ENCODE results near the gene STOML2. TPM values are rescaled to one million over a fixed set of nuclear protein-coding genes. Genes with fewer than 3 reads are reported as not detected.

Gene STOML2
- total RNA-seq, 2 donors from 2014 or later, result 89.8 to 118 TPM

DNA sequence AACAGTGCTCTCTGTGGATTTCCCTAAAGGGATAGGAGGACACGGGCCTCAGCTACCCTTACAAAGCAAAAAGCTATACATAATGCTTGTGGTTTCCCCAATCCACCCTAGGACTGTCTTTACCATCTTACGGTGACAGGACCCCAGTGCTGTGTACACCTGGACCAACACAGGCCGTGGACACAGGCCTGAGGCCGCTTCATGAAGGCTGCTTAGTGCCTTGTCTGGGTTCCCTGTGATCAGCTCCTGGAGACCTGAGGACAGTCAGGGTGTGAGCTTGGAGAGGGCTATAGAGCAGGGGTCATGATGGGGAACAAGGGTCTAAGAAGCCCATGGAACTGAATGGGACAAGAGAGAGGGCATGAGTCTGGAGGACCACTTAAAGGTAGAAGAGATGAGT, 26.1 kb downstream of the STOML2 start:
- ATAC-seq (no peak), DNase-seq (no peak)
- intact Hi-C loops (cut with DNase I, micrococcal nuclease), result no loop called here

DNA sequence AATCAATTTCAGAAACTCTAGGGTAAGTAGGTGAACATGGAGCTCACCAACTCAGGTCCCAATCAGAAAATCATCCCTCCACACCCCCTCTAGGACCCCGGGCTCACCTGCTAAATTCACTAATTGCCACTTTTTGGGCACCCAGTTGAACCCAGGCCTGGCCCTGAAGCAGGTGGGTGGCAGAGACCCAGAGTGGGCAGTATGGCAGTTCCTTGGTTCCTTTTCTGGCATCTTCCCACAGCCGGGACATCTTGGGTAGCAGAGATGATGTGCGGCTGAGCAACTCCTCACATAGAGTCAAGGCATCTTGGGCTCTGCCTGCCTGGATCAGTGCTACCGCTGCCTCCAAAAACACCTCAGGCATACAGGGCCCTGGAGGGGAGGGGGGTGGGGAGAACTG, 27.6 kb downstream of the STOML2 start:
- no peak for DNase-seq
- intact Hi-C loops (cut with DNase I, micrococcal nuclease), result no loop called here
- no peak for ATAC-seq

DNA sequence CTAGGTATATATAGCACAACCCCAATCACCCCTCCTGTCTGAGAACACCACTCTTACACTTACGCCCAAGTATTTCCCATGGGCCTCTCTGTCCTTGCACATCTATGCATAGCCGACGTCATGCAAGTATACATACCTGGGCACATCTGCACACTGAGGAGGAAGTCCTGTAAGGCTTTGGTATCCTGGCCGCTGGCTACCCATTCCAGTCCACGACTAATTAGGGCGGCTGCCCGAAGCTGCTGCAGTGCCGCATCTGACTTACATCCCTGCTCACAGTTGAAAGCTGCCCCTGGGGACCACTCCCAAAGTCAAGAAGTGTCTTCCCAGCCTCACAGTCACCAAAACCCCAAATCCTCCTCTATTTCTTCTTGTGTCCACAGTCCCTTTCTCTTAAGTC, 28.1 kb downstream of the STOML2 start:
- intact Hi-C loops (cut with DNase I, micrococcal nuclease), result no loop called here
- ATAC-seq (no peak), DNase-seq (no peak)

DNA sequence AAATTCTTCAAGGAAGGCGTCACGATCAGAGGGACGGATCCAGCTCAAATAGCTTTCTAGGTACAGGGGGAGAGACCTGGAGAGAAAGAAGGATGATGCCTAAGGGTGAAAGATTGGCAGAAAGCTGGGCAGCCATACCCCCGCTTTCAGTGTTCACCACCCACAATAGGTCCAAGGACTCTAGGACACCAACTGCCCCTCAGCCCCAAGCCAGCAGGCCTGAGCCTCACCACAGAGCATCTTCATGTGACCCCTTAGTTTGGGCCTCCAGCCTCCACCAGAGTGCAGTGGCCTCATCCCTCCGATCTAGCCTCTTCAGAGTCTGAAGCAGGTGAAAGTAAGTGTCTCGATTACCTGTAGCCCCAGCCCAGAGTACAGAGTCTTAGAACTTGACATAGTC, 28.8 kb downstream of the STOML2 start:
- ATAC-seq, result no peak
- DNase-seq, result no peak
- intact Hi-C loops (cut with DNase I, micrococcal nuclease), result no loop called here

DNA sequence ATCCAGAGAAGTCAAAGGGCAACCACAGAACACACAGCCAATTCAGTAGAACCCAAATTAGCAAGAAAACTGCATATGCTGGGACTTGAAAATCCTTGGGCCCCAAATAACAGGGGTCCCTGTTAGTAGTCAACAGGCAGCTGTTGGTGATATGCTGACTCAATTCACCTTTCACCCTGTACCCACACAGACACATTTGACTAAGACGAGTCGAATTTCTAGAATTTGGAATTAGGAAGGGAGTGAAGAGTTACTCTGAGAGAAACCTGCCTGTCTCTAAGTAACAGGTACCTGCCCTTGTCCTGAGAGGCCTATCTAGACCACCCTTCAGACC, 29.7 kb downstream of the STOML2 start:
- DNase-seq (no peak), ATAC-seq (no peak)
- intact Hi-C loops (cut with DNase I, micrococcal nuclease), result no loop called here

DNA sequence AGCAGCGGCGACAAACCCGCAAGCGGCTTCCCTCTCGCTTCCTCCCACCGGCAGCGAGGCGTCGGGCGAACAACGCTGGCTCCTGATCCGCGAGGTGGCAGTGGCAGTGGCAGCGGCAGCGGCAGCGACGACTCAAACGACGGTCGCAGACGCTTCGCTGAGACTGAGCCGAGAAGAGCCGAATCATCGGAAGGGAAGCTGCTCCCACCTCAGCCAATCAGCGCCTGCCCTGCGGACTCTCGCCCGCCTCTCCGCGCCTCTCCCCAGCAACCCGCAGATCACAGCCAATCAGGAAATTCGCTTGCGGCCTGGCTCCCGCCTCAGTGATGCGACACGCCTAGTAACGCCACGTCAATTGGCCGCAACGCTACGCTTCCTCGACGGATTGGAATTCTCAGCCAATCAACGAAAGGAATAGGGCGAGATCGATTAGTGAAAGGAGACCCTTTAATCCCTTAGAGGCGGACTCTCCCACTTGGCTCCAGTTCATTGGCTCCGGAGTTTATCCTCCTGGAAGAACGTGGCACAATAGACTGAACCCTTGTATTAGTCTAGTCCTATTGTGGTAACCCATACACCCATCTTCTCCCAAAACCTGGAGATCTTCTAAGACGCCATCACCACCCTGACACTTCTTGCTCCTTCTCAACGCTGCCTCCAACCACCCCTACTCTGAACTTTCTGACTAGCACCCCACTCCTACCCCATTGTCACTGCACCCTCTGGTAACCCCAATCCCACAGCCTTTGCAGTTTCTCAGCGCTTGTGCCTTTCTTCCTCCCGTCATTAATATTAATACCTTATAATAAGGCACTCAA, 30.3 kb downstream of the STOML2 start, which contains the start of gene VCP:
TSS of gene VCP (minus strand) at position 165 of the 818 bp plus-strand sequence. CDS start 272 bp downstream, outside the sequence.
- peak; percentile 96 to 99 for DNase-seq
- peak; percentile 89 for ATAC-seq
- intact Hi-C loops (cut with DNase I, micrococcal nuclease), result no loop called here

DNA sequence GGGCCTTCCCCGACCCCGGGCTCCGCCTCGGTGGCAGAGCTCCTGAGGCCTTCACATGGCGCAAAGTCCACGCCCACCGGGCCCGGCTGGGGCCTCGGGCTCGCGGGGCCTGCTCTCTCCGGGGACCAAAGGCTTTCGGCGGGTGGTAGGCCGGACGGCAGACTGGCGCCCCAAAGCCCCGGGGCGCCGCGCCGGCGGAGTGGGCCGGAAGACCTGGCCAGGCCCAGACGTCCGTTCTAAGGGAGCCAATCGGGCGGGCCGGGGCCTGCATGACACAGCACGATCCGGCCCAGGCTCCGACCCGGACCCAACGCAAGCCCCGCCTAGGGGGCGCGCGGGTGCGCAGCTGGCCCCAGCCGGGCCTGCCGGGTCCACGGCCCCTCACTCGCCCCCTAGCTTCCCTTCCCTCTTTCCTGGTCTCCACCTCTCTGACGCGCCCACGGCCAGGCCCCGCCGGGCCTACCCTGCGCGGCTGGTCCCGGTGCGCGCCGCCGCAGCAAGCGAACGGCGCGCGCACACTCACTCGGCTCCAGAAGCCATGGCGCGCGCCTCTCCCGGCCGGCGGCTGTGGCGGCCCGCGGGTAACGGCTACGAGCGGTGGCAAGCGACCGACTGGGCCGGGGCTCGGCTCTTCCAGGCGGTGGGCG, 31.0 kb downstream of the STOML2 start:
- DNase-seq, result peak; percentile 84 to 88
- peak; percentile 73 for ATAC-seq
- intact Hi-C loops (cut with DNase I, micrococcal nuclease), result no loop called here

DNA sequence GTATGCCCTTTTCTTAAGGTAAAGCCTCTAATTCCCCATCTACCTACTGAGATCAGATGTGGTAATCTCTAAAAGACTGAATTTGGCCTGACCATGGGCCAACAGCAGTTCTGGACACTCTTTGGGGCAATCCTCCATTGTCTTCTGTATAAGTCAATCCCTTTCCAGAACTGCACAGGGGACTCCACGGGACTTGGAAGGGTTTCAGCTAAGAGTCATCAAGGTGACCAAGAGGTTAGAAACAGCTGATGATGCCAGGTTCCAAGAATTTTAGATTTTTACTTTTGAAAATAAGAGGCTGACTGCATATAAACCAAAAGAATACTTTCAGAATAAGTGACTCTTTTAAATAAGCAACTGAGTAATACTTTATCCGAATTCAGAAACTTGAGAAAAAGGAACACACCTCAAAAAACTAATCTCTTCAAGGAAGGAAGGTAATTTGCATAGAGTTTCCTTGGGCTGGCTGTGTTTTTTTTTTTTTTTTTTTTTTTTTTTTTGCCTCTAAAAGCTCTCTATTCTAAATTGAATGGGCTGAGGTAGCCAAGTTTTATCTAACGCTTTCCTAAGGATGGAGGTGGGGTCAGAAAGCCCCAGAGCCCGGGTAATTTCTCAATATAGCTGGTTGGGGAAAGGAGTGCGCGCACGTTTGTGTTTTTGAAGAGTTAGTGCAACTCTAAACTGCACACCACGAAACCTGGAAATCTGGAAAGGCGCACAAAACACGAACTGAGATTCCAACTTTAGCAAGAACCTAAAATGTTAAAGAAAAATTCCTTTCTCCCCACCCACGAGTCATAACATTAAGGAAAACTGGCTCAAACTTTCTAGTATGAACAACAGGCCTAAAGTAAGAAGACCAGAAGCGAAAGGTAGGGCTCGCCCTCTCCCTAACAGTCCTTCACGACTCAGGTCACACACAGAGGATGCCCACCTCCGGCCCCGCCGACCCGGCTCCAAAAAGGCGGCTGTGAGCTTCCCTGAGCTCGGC, 31.8 kb downstream of the STOML2 start:
- DNase-seq, result no peak
- no peak for ATAC-seq
- intact Hi-C loops (cut with DNase I, micrococcal nuclease), result no loop called here

DNA sequence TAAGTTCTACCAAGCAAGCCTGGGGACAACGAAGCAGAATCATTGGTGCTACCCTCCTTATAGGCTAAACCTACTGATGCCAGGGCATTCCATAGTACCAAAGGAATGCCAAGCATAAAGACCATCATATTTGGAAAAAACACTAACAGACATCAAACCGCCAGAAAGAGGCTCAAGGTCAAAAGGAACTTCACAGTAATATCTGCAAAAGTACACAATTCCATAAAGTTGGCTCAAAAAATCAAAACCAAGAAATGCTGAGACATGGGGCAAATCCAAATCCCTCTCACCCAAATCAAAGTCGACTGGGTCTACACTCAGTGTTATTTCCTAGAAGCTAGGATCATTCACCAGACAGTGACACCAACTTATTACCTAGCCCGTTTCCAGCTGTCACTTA, 33.9 kb downstream of the STOML2 start:
- DNase-seq, result no peak
- no peak for ATAC-seq
- intact Hi-C loops (cut with DNase I, micrococcal nuclease), result no loop called here

DNA sequence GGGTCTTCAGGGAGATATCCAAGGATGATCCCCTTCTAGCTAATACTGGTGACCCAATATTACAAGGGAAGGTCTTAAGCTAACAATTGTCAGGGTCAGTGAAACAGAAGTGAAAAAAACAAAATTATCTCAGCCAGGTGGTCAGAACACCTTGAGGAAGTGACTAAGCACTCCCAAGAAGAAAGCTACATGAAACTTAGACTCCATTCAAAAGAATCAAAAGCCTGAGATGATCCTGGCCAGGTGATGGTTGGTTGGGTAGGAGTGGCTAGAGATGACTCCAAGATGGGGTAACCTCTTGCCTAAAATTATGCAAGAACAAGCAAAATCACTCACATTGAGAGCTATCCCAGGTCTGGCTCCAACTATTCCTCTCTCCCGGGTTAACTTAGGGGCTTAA, 35.9 kb downstream of the STOML2 start:
- no peak for ATAC-seq
- intact Hi-C loops (cut with DNase I, micrococcal nuclease), result no loop called here
- DNase-seq, result no peak

DNA sequence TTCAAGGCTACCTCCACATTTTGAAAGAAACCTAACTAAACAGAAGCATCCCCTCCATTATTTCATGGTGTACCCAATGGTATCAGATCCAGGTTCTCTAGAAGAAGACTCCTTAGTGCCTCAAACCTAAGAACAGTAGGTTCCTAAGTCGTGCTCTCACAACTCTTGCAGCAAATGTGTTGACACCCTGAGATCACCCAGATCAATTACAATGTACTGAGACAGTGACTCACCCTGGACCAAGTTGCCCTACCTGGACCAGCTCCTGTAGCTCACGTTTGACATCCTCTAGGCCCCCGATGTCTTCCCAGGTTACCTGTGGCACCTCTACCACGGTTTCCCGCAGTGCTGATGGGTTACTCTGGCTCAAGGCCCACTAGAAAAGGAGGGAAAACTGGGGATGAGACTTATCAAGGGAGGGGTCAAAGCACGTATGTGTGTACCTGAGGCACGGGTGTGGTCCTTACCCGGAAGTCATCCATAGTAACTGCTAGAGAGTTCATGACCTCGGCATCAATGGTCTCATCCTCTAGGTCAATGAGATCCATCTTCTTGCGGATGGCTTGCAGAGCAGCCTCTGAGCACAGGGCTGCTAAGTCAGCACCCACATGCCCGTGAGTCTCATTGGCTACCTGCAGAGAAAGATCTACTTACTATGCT, 42.3 kb downstream of the STOML2 start:
- peak; percentile 56 for ATAC-seq
- DNase-seq, result no peak
- intact Hi-C loops (cut with DNase I, micrococcal nuclease), result no loop called here

DNA sequence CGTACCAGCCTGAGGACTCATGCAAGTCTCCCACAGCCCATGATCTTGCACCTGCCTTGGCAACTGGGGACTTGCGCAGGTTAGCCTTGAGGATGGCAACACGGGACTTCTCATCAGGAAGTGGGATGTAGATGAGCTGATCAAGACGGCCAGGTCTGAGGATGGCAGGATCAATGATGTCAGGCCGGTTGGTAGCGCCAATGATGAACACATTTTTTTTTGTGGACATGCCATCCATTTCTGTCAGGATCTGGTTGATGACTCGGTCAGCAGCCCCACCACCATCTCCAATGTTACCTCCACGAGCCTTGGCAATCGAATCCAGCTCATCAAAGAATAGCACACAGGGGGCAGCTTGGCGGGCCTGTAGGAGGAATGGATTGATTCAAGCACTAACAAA, 43.5 kb downstream of the STOML2 start:
- intact Hi-C loops (cut with DNase I, micrococcal nuclease), result no loop called here
- ATAC-seq (no peak), DNase-seq (no peak)

DNA sequence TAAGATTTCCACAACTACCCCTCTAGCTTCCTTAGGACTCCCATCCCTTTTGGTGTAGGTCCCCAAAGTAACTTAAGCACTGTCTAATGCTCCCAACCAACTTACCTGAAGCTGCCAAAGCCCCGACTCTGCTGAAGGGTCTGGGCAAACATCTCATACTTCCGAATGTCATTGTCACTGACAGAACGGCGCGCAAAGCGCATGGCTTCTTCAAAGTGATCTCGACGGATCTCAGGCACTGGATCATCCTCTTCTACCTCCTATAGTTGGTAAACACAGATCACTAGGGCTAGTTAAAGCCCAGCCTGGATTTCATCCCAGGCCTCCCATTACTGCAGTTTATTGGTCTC, 45.7 kb downstream of the STOML2 start:
- ATAC-seq, result no peak
- intact Hi-C loops (cut with DNase I, micrococcal nuclease), result no loop called here

DNA sequence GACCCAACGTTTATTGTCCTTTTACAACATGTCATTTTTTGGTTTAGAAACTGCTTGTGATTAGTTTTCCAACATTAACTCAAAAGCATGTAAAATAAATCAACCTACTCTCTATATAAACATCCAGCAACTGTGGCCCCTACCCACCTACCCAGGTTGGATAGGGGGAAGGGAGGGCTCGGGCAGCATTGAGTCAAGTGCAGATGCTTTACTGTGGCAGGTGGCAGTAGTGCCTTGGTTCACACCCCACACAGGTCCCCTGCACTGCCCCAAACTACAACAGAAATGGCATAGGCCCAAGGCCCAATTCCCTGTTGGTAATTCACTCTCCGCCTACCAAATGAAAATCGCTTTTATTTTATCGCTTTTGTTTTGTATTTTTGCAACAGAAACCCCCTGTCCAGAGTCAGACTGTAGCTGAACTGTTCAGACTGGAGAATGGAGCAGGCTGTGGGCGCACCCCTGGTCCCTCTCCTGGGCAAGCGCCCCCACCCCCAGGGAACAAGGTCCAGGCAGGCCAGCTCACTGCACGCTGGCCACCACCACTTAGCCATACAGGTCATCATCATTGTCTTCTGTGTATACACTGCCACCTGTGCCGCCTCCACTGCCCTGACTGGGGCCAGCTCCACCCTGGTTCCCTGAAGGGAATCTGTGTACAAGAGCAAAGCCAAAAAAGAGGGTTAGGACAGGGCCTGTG, 46.2 kb downstream of the STOML2 start:
- ATAC-seq (peak; percentile 17), DNase-seq (no peak)
- intact Hi-C loops (cut with DNase I, micrococcal nuclease), result no loop called here

More for the DNA sequence above, 45.7 kb downstream of the STOML2 start:
- DNase-seq, result no peak

DNA sequence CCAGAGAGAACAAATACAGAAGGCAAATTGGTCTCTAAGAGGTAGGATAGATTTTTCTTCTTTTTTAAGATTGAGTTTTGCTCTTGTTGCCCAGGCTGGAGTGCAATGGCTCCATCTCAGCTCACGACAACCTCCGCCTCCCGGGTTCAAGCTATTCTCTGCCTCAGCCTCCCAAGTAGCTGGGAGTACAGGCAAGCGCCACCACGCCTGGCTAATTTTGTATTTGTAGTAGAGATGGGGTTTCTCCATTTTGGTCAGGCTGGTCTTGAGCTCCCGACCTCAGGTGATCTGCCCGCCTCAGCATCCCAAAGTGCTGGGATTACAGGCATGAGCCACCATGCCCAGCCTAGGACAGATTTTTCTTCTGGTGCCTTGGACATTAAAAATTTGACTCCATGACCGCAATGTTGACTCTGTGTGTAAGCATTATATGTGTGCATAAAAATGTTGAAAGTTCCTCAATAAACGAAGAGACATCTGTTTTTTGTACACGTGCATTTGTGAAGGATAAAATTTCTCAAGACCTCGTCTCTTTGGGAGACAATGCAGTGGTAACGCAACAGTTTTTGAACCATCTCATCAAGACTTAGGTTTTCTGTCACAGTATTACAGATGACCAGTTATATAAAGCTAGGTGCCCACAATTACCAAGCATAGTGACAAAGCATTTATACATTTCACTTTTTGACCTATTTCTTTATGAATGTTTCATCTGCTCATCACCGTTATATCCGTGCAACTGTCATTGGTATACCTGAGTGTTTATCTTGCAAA, 47.9 kb downstream of the STOML2 start:
- intact Hi-C loops (cut with DNase I, micrococcal nuclease), result no loop called here
- ATAC-seq (no peak), DNase-seq (no peak)

DNA sequence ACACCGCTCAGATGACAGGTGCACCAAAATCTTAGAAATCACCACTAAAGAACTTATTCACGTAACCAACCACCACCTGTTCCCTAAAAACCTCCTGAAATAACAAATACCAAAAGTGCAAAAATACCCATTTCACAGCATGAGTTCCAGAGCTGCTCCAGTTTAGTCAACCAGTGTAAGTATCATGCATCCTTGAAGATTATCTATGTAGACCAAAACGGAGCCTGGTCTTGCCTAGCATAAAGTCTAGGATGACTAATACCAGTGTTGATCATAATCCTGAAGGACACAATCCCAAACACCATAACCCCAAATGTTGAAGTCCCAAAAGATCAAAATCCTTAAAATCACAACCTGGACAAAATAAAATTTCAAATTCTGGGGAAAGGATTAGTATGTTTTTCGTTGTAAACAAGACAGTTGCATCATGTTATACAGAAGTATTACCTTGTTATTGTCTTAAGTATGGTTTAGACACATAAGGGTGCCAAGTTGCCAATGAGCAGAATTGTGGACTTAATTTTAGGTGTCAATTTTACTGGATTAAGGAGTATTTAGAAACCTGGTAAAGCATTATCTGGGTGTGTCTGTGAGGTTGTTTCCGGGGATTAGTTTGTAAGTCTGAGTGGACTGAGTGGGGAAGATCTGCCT, 48.6 kb downstream of the STOML2 start:
- DNase-seq (no peak), ATAC-seq (no peak)
- intact Hi-C loops (cut with DNase I, micrococcal nuclease), result no loop called here

Measured in left colon (tissue), 2 donors.